Endothelial cell of hepatic sinusoid (primary cell): ENCODE measurements around the gene SOHLH1.

Source experiments
- in situ Hi-C: cut with HindIII; loops from 2 replicates; pipeline ENCODE4 v1.10.0; 2017; ENCODE audit warnings: low sequenced_read_pairs

SOHLH1 gene

GRCh38 chr9:135706288-135706687 is 7.0 kb upstream of the SOHLH1 start:
- in situ Hi-C loops = no loop called here

- in situ Hi-C loops = no loop called here
These were observed 6.1 kb upstream of the SOHLH1 start for GRCh38 chr9:135705376-135705775.

GRCh38 chr9:135704483-135704882 is 5.2 kb upstream of the SOHLH1 start:
- in situ Hi-C loops = no loop called here

- in situ Hi-C loops = no loop called here
These were observed 4.4 kb upstream of the SOHLH1 start for GRCh38 chr9:135703726-135704125.

GRCh38 chr9:135701959-135702721 is 2.9 kb upstream of the SOHLH1 start, which contains the start of gene KCNT1:
Gene KCNT1, plus strand, starts transcription at chr9:135702185. Its CDS starts 74 bp downstream, at chr9:135702259.
- in situ Hi-C loops = no loop called here

- in situ Hi-C loops = no loop called here
These were observed 2.0 kb upstream of the SOHLH1 start for GRCh38 chr9:135701067-135701958.

- in situ Hi-C loops = no loop called here
These were observed 1.2 kb upstream of the SOHLH1 start for GRCh38 chr9:135700525-135700924.

- in situ Hi-C loops = loop anchor here (10.0 kb wide), 1 partner anchor 106 kb away; no protein-coding TSS in a partner anchor
These were observed 514 bp downstream of the SOHLH1 start for GRCh38 chr9:135698767-135699166.

GRCh38 chr9:135698236-135698635 is 1.0 kb downstream of the SOHLH1 start:
- in situ Hi-C loops = loop anchor here (10.0 kb wide), 1 partner anchor 107 kb away; no protein-coding TSS in a partner anchor

- in situ Hi-C loops = loop anchor here (10.0 kb wide), 1 partner anchor 108 kb away; no protein-coding TSS in a partner anchor
These were observed 2.1 kb downstream of the SOHLH1 start for GRCh38 chr9:135697226-135697625.

- in situ Hi-C loops = loop anchor here (10.0 kb wide), 1 partner anchor 108 kb away; no protein-coding TSS in a partner anchor
These were observed 2.8 kb downstream of the SOHLH1 start for GRCh38 chr9:135696446-135696845.

- in situ Hi-C loops = loop anchor here (10.0 kb wide), 1 partner anchor 109 kb away; no protein-coding TSS in a partner anchor
These were observed 3.6 kb downstream of the SOHLH1 start for GRCh38 chr9:135695642-135696041.

- in situ Hi-C loops = loop anchor here (10.0 kb wide), 1 partner anchor 110 kb away; no protein-coding TSS in a partner anchor
These were observed 4.2 kb downstream of the SOHLH1 start for GRCh38 chr9:135695036-135695435.

- in situ Hi-C loops = loop anchor here (10.0 kb wide), 1 partner anchor 110 kb away; no protein-coding TSS in a partner anchor
These were observed 4.9 kb downstream of the SOHLH1 start for GRCh38 chr9:135694414-135694813.

GRCh38 chr9:135693771-135694170 is 5.5 kb downstream of the SOHLH1 start:
- in situ Hi-C loops = loop anchor here (10.0 kb wide), 1 partner anchor 111 kb away; no protein-coding TSS in a partner anchor

- in situ Hi-C loops = loop anchor here (10.0 kb wide), 1 partner anchor 112 kb away; no protein-coding TSS in a partner anchor
These were observed 6.0 kb downstream of the SOHLH1 start for GRCh38 chr9:135693265-135693664.

- in situ Hi-C loops = loop anchor here (10.0 kb wide), 1 partner anchor 112 kb away; no protein-coding TSS in a partner anchor
These were observed 6.9 kb downstream of the SOHLH1 start for GRCh38 chr9:135692410-135692809.

- in situ Hi-C loops = loop anchor here (10.0 kb wide), 1 partner anchor 114 kb away; no protein-coding TSS in a partner anchor
These were observed 8.3 kb downstream of the SOHLH1 start for GRCh38 chr9:135690836-135691570.

GRCh38 chr9:135689011-135689410 is 10.3 kb downstream of the SOHLH1 start:
- in situ Hi-C loops = no loop called here

GRCh38 chr9:135687216-135687615 is 12.1 kb downstream of the SOHLH1 start:
- in situ Hi-C loops = no loop called here
